Karpas-422 (cell line): Measurements from ENCODE around the gene MISP3. TPM values are rescaled to one million over a fixed set of nuclear protein-coding genes. Genes with fewer than 3 reads are reported as not detected.
A peak's percentile ranks its signal among the peaks of the same experiment; 100 is the strongest.

Experiments used
- DNase-seq: peaks from one replicate; pipeline ENCODE4 v3.0.0-alpha.2; 2015
- H2AFZ ChIP-seq: fragments of 200-600 bp; sonication (generic); 2 replicates; pipeline ENCODE4 v1.6.1; 2014; ENCODE audit warnings: antibody characterized with exemption, low read length, mixed read lengths
- H3K27ac ChIP-seq: fragments of 200-600 bp; sonication (generic); 2 replicates; pipeline ENCODE4 v1.5.1; 2014; ENCODE audit warnings: mild to moderate bottlenecking, low read length, moderate library complexity
- H3K27me3 ChIP-seq: fragments of 200-600 bp; sonication (generic); 2 replicates; pipeline ENCODE4 v1.6.1; 2014; ENCODE audit warnings: low read length, mixed read lengths
- H3K36me3 ChIP-seq: fragments of 200-600 bp; sonication (generic); 2 replicates; pipeline ENCODE4 v1.6.1; 2014; ENCODE audit warnings: low read length, mixed read lengths; ENCODE audit not compliant: insufficient read depth
- H3K4me1 ChIP-seq: fragments of 200-600 bp; sonication (generic); 2 replicates; pipeline ENCODE4 v1.6.1; 2014; ENCODE audit warnings: mild to moderate bottlenecking, low read length, mixed read lengths
- H3K4me2 ChIP-seq: fragments of 200-600 bp; sonication (generic); 2 replicates; pipeline ENCODE4 v1.6.1; 2014; ENCODE audit warnings: low read length, low read depth, mild to moderate bottlenecking; ENCODE audit not compliant: poor library complexity, severe bottlenecking
- H3K4me3 ChIP-seq: fragments of 200-600 bp; sonication (generic); 2 replicates; pipeline ENCODE4 v1.5.1; 2014; ENCODE audit warnings: mild to moderate bottlenecking, antibody characterized with exemption, low read length, mixed read lengths
- H3K79me2 ChIP-seq: fragments of 200-600 bp; sonication (generic); 2 replicates; pipeline ENCODE4 v1.6.1; 2014; ENCODE audit warnings: mild to moderate bottlenecking, low read length, mixed read lengths
- H3K9ac ChIP-seq: fragments of 200-600 bp; sonication (generic); 2 replicates; pipeline ENCODE4 v1.6.0; 2014; ENCODE audit warnings: low read length
- H3K9me2 ChIP-seq: fragments of 200-600 bp; sonication (generic), shearing (Covaris generic); replicated peaks from 2 replicates; pipeline ENCODE4 v1.6.0; 2014; ENCODE audit warnings: mild to moderate bottlenecking, low read length, moderate library complexity; ENCODE audit not compliant: insufficient read depth
- H3K9me3 ChIP-seq: fragments of 300-700, 200-600 bp; sonication (generic); 2 replicates; pipeline ENCODE4 v1.6.1; 2014; ENCODE audit warnings: low read length, mixed read lengths
- H4K20me1 ChIP-seq: fragments of 200-600 bp; sonication (generic); 2 replicates; pipeline ENCODE4 v1.6.1; 2014; ENCODE audit warnings: mild to moderate bottlenecking, antibody characterized with exemption, low read length, low read depth; ENCODE audit not compliant: insufficient read depth
- total RNA-seq: library from RNA; depleted of rRNA; stranded (reverse); fragments of >200 nt; shearing (Covaris generic); gene quantifications from 2 replicates; pipeline ENCODE4 v1.2.3, GENCODE V29; 2014; ENCODE audit warnings: low replicate concordance

MISP3 gene
- total RNA-seq, 1 experiment from 2014 or later = 0.71 TPM

DNA sequence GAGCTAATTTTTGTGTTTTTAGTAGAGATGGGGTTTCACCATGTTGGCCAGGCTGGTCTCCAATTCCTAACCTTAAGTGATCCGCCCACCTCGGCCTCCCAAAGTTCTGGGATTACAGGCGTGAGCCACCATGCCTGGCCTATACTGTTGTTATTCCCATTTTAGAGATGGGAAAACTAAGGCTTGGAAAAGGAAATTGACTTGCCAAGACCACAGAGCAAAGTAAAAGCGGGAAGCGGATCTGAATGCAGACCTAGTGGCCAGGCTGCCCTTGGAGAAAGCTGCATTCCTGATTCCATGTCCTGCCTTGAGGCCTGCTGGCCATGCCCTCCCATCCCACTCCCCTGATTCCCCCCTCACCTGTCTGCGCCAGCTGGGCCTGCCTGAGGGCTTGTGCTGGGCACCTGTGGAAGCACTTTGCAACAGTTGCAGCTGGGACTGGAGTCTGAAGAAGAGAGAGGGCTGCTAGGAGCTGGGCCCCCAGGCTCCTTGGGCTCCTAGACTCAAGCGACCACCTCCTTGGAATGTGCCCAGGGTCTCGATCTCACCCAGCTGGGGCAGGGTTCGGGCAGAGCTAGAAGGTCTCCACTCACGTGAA, 16.4 kb upstream of the MISP3 start:
- Histone ChIP-seq H3K27ac (no peak overlapping the region), H3K9me2 (no peaks in the 10 kb centered on the region), H3K4me1 (no peaks in the 10 kb centered on the region; the same call in 1 of the 2 replicates), H3K9me3 (no peaks in the 10 kb centered on the region), H3K9ac (no peak overlapping the region), H4K20me1 (no peaks in the 10 kb centered on the region), H3K4me3 (no peak overlapping the region), H3K79me2 (no peaks in the 10 kb centered on the region), H3K27me3 (no peaks in the 10 kb centered on the region), H3K4me2 (no peak overlapping the region), H3K36me3 (no peaks in the 10 kb centered on the region), H2AFZ (no peak overlapping the region)
- DNase-seq = no peak

DNA sequence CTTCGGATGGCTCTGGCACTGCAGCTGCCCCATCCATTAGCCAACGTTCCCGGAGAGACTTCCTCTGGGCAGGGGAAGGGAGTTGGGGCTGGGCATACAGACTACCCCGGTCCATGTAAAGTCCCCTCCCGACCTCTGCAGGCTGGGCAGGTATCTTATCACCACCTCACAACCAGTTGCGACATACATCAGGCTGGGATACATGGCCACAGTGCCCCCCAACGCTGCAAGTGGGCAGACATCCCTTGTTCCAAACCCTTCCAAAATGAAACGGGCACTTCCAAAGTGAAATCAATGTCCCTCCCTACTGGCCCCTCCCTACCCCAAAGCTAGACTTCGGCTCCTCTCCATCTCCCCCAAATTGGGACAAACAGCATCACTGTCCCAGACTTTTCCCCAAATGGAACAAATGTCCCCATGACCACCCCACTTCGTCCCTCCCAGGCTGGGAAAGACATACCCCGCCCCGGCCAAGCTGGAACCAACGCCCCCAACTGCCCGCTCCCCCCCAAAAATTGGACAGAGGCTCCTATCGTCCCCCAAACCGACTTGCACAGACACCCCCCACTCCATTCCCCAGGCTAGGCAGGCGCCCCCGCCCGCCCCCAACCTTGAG, 15.7 kb upstream of the MISP3 start:
- Histone ChIP-seq H3K79me2 (no peaks in the 10 kb centered on the region), H3K9ac (no peak overlapping the region), H3K4me2 (no peak overlapping the region), H2AFZ (no peak overlapping the region), H3K9me2 (no peaks in the 10 kb centered on the region), H4K20me1 (no peaks in the 10 kb centered on the region), H3K27ac (no peak overlapping the region), H3K36me3 (no peaks in the 10 kb centered on the region), H3K4me3 (no peak overlapping the region), H3K27me3 (no peaks in the 10 kb centered on the region), H3K9me3 (no peaks in the 10 kb centered on the region), H3K4me1 (no peaks in the 10 kb centered on the region; the same call in 1 of the 2 replicates)
- no peak for DNase-seq

- no peak for DNase-seq
- no peak overlapping the region for H3K4me2 ChIP-seq
- H3K27me3 ChIP-seq = no peaks in the 10 kb centered on the region
- no peaks in the 10 kb centered on the region for H3K9me3 ChIP-seq
- H2AFZ ChIP-seq = no peak overlapping the region
- H3K36me3 ChIP-seq = no peaks in the 10 kb centered on the region
- no peak overlapping the region for H3K4me3 ChIP-seq
- H3K79me2 ChIP-seq = no peaks in the 10 kb centered on the region
- no peaks in the 10 kb centered on the region; the same call in 1 of the 2 replicates for H3K4me1 ChIP-seq
- H4K20me1 ChIP-seq = no peaks in the 10 kb centered on the region
- no peak overlapping the region for H3K27ac ChIP-seq
- no peaks in the 10 kb centered on the region for H3K9me2 ChIP-seq
- H3K9ac ChIP-seq = no peak overlapping the region
These were observed 14.1 kb upstream of the MISP3 start for GRCh38 chr19:14058182-14059092.

- no peaks in the 10 kb centered on the region for H3K36me3 ChIP-seq
- H3K79me2 ChIP-seq = no peaks in the 10 kb centered on the region
- H3K4me1 ChIP-seq = no peaks in the 10 kb centered on the region; the same call in 1 of the 2 replicates
- H3K9ac ChIP-seq = no peak overlapping the region
- H2AFZ ChIP-seq = no peak overlapping the region
- DNase-seq = peak; percentile 80
- H3K27ac ChIP-seq = no peak overlapping the region
- H3K27me3 ChIP-seq = no peaks in the 10 kb centered on the region
- H3K9me3 ChIP-seq = no peaks in the 10 kb centered on the region
- no peaks in the 10 kb centered on the region for H4K20me1 ChIP-seq
- no peak overlapping the region for H3K4me2 ChIP-seq
- no peak overlapping the region for H3K4me3 ChIP-seq
- no peaks in the 10 kb centered on the region for H3K9me2 ChIP-seq
These were observed 13.5 kb upstream of the MISP3 start for GRCh38 chr19:14059093-14059480.

DNA sequence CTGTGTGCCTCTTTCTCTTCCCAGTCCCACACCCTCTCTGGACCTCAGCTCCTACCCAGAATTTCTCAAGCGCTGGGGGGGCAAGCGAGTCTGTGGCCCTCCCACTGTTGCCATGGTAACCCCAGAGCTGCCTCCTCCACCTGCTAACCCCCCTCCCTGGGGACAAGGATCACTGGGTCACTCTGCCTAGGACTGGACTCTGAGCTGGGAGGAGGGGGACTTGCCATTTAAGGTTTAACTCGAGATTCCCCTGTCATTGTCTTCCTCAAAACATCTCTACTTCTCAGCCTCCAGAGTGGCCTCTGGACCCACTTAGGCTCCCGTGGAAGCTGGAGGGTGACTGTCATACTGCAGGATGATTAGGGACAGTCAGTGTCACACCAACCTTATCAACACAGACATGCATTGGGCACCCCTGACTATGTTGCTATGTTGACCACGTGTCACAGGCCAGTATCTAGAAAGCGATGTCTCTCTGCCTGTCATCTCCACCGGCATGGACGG, 12.9 kb upstream of the MISP3 start:
- H3K27ac ChIP-seq = no peak overlapping the region
- H3K27me3 ChIP-seq = no peaks in the 10 kb centered on the region
- H3K36me3 ChIP-seq = no peaks in the 10 kb centered on the region
- H3K9ac ChIP-seq = no peak overlapping the region
- no peak overlapping the region for H2AFZ ChIP-seq
- no peaks in the 10 kb centered on the region for H3K79me2 ChIP-seq
- H3K4me1 ChIP-seq = no peaks in the 10 kb centered on the region; the same call in 1 of the 2 replicates
- H3K9me2 ChIP-seq = no peaks in the 10 kb centered on the region
- no peak overlapping the region for H3K4me2 ChIP-seq
- DNase-seq = no peak
- no peaks in the 10 kb centered on the region for H4K20me1 ChIP-seq
- H3K9me3 ChIP-seq = no peaks in the 10 kb centered on the region
- no peak overlapping the region for H3K4me3 ChIP-seq

DNA sequence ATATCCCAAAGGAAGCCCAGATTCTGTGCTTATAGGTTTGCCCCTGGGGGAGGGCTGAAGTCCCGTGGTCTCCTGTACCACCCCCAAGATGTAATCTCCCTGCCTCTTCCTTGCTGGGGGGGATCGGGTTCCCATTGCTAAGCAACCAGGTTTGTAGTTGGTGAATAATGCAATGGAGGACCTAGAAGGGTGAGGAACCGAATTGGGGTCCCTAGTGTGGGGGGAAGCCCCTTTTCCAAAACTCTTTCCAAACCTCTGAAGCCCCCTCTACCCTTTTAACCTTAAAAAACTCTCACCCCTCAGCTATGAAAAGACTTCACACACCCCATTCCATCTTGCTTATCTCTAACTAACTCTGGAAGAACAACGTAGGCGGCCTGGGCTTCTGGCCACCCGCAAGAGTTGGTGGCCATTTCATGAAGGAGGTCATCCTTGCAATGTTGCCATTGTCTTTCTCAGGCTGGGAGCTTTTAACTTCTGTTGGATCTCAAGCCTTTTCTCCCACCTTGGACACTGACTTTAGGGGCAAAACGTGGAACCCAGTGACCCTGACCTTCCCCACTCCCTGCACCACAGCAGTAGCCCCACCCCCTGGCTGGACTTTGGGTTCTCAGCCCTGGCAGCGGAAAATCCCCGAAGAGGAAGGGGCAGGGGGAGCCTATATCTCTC, 11.4 kb upstream of the MISP3 start:
- H4K20me1 ChIP-seq = no peaks in the 10 kb centered on the region
- DNase-seq = no peak
- H3K4me1 ChIP-seq = no peaks in the 10 kb centered on the region; the same call in 1 of the 2 replicates
- no peak overlapping the region for H3K4me3 ChIP-seq
- H3K4me2 ChIP-seq = no peak overlapping the region
- no peak overlapping the region for H3K9ac ChIP-seq
- no peaks in the 10 kb centered on the region for H3K27me3 ChIP-seq
- H3K9me3 ChIP-seq = no peaks in the 10 kb centered on the region
- no peaks in the 10 kb centered on the region for H3K36me3 ChIP-seq
- no peaks in the 10 kb centered on the region for H3K79me2 ChIP-seq
- H3K27ac ChIP-seq = no peak overlapping the region
- H2AFZ ChIP-seq = no peak overlapping the region
- no peaks in the 10 kb centered on the region for H3K9me2 ChIP-seq

DNA sequence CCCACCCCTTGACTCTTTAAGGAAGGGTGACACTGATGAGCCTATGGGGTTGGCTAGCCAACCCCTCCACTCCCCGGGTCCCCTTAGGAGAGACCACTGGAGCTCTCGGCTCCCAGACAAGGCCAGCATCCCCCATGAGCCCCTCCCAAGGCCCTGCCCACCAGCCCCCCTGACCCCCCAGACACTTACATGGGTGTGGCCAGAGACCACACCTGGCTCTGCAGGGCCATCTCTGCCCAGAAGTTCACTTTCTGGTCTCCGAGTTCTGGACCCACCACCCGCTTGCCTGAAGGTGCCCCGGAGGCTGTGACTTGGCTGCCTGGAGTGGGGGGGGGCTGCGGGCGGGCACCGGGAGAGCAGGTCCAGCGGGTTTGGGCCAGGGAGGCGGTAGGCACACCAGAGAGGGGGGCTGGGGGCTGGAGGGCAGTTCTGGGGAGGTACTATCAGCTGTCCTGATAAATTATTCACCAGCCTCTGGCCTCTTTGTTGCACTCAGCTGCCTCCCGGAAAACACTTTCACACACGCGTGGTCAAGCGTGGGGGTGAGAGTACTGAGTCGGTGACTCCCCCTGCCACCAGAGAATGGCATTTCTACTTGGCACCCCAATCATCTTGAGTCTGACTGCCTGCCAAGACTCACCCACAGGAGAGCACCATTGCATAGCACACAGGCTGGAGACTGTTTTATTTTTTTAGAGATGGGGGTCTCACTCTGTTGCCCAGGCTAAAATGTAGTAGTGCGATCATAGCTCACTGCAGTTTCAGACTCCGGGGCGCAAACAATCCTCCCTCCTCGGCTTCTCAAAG, 10.6 kb upstream of the MISP3 start, which contains the start of gene PALM3:
Gene PALM3 (minus strand): TSS at position 326 of the 807 bp plus-strand sequence. CDS start 96 bp downstream, at position 230.
- Histone ChIP-seq H3K27ac (no peak within 1 kb of the TSS), H2AFZ (no peak within 1 kb of the TSS), H3K4me3 (no peak within 1 kb of the TSS), H3K9me2 (no peaks in the 10 kb centered on the region), H3K9ac (no peak within 1 kb of the TSS), H3K27me3 (no peaks in the 10 kb centered on the region), H3K9me3 (no peaks in the 10 kb centered on the region), H3K4me2 (no peak within 1 kb of the TSS), H3K4me1 (no peaks in the 10 kb centered on the region; the same call in 1 of the 2 replicates), H4K20me1 (no peaks in the 10 kb centered on the region), H3K36me3 (no peaks in the 10 kb centered on the region), H3K79me2 (no peaks in the 10 kb centered on the region)
- no peak for DNase-seq
